Upper lobe of left lung (tissue), 4 donors: ENCODE measurements around the gene PLXNB2.

Experiments
- EP300 ChIP-seq, 4 donors: sonication (generic); formaldehyde crosslinking; IDR thresholded peaks; one replicate each; pipeline ENCODE4 v1.5.1; 2017; ENCODE audit warnings: antibody characterized with exemption in 4 of 4, control low read depth in 2 of 4
- POLR2A ChIP-seq, 4 donors: fragments of 450-650 bp; IDR thresholded peaks; one replicate each; pipeline ENCODE4 v1.5.1; 2016 to 2017; ENCODE audit warnings: antibody characterized with exemption in 4 of 4, mild to moderate bottlenecking in 2 of 4
- POLR2AphosphoS5 ChIP-seq, 2 donors: sonication (generic); formaldehyde crosslinking; IDR thresholded peaks; one replicate each; pipeline ENCODE4 v1.5.1; 2017; ENCODE audit warnings: antibody characterized with exemption in 2 of 2
- TF ChIP-seq, protein P1 (sequence below), 6 experiments: fragments of 450-650 bp in 4 of 6; fragments of 200-600 bp in 2 of 6; sonication (generic) in 2 of 6; IDR thresholded peaks; one replicate each; pipeline ENCODE4 v1.5.1; 2016 to 2019; ENCODE audit warnings: antibody characterized with exemption in 6 of 6

DNA sequence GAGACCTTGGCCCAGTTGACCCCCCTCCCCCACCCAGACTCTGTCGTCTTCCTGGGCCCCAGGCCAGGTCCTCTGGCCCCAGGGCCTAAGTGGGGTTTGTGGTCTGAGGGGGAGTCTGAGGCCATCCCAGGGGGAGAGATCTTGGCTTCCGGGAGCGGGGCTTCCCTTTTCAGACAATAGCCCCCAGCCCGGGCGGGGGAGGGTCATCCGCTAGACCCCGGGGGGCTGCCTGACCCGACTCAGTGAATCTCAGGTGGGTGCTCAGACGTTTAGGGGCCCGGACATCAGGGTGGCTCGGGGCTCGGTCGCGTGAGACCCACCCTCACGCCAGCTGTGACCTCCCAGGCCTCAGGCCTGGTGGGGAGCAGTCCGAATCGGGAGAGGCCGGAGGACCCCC, 37.9 kb downstream of the PLXNB2 start:
- TF ChIP-seq, protein P1, sequence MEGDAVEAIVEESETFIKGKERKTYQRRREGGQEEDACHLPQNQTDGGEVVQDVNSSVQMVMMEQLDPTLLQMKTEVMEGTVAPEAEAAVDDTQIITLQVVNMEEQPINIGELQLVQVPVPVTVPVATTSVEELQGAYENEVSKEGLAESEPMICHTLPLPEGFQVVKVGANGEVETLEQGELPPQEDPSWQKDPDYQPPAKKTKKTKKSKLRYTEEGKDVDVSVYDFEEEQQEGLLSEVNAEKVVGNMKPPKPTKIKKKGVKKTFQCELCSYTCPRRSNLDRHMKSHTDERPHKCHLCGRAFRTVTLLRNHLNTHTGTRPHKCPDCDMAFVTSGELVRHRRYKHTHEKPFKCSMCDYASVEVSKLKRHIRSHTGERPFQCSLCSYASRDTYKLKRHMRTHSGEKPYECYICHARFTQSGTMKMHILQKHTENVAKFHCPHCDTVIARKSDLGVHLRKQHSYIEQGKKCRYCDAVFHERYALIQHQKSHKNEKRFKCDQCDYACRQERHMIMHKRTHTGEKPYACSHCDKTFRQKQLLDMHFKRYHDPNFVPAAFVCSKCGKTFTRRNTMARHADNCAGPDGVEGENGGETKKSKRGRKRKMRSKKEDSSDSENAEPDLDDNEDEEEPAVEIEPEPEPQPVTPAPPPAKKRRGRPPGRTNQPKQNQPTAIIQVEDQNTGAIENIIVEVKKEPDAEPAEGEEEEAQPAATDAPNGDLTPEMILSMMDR (IDR thresholded peaks at IDR 0.05), result no peak
- TF ChIP-seq POLR2AphosphoS5 (IDR thresholded peaks at IDR 0.05) (no peak), POLR2A (IDR thresholded peaks at IDR 0.05) (no peak), EP300 (IDR thresholded peaks at IDR 0.05) (no peak)
